ENCODE measurements around the gene TMEM127. TPM values are rescaled to one million over a fixed set of nuclear protein-coding genes. Genes with fewer than 3 reads are reported as not detected.

Gene TMEM127
- total RNA-seq, 1 donor from 2014 or later, result 61.9 TPM

DNA sequence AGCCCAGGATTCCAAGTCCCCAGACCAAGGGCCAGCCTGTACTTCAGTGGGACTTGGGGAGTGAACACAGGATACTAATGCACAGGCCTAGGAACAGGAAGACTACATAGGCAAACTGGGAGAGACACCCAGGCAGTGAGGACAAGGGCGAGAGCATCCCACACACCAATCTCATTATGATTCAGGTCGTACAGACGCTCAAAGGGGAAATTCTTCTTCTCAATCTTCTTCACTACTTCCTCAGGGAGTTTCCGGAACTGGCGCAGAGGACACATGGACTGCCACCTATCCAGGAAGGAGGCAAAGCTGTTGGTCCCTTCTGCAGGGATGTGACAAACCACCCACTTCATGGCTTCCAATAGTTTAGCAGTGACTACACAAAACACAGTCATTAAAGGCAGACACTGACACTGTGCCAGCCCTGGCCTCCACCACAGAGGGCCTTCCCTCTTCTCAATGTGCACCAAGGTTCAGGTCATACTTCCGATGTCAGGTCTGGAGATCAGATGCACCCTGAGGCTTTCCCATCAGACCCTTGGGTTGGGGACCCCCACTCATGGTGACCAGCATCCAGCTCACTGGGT, 21.6 kb upstream of the TMEM127 start:
- no peak overlapping the region for H3K27ac ChIP-seq
- no peaks in the 10 kb centered on the region for H3K27me3 ChIP-seq
- no peaks in the 10 kb centered on the region for H3K4me1 ChIP-seq
- intact Hi-C loops (cut with DNase I), result no loop called here
- DNase-seq (ENCODE audit: low spot score in 2 of 2), result no peak
- H3K36me3 ChIP-seq, result peaks cover 100% of the 10 kb centered on the region in 2 donors
- no peak overlapping the region for H3K4me3 ChIP-seq
- H3K9me3 ChIP-seq, result no peaks in the 10 kb centered on the region
- TF ChIP-seq, protein P1, sequence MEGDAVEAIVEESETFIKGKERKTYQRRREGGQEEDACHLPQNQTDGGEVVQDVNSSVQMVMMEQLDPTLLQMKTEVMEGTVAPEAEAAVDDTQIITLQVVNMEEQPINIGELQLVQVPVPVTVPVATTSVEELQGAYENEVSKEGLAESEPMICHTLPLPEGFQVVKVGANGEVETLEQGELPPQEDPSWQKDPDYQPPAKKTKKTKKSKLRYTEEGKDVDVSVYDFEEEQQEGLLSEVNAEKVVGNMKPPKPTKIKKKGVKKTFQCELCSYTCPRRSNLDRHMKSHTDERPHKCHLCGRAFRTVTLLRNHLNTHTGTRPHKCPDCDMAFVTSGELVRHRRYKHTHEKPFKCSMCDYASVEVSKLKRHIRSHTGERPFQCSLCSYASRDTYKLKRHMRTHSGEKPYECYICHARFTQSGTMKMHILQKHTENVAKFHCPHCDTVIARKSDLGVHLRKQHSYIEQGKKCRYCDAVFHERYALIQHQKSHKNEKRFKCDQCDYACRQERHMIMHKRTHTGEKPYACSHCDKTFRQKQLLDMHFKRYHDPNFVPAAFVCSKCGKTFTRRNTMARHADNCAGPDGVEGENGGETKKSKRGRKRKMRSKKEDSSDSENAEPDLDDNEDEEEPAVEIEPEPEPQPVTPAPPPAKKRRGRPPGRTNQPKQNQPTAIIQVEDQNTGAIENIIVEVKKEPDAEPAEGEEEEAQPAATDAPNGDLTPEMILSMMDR (IDR thresholded peaks at IDR 0.05), result no peak

DNA sequence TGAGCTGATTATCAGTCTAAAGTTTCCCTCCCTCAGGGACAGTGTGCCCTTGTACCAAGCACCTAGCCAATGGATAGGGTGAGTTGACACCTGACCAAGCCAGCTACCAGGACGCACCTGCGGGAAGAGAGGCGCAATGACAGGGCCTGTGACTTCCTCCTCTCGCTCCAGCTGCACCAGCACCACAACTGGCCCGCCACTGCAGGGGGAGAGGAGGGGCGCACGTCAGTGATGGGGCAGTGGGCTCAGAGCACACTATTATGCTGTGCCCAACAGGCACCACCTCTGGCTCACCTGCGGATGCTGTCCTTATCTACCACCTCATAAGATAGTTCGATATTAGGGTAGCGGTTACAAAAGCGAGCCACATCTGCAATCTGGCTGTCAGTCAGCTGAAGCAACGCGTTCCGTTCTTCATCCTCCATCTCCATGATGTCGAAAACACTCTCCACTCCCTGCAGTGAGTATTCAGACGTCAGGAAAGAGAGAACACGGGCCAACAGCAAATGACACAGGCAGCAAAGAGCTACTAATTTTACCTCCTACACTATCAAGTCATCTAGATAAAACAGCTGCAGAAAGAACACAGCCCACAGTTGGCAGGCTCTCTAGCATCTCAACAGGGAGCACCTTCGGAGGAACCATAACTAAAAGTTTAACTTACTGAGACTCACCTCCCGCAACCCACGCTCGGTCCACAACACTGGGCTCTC, 11.1 kb upstream of the TMEM127 start:
- H3K27ac ChIP-seq, result no peak overlapping the region
- TF ChIP-seq, protein P1 (IDR thresholded peaks at IDR 0.05), result no peak
- intact Hi-C loops (cut with DNase I), result no loop called here
- no peak for DNase-seq (ENCODE audit: low spot score in 2 of 2)
- H3K9me3 ChIP-seq, result no peaks in the 10 kb centered on the region
- no peaks in the 10 kb centered on the region for H3K4me1 ChIP-seq
- peaks cover 91 to 92% of the 10 kb centered on the region in 2 donors for H3K36me3 ChIP-seq
- no peaks in the 10 kb centered on the region for H3K27me3 ChIP-seq
- no peak overlapping the region for H3K4me3 ChIP-seq

DNA sequence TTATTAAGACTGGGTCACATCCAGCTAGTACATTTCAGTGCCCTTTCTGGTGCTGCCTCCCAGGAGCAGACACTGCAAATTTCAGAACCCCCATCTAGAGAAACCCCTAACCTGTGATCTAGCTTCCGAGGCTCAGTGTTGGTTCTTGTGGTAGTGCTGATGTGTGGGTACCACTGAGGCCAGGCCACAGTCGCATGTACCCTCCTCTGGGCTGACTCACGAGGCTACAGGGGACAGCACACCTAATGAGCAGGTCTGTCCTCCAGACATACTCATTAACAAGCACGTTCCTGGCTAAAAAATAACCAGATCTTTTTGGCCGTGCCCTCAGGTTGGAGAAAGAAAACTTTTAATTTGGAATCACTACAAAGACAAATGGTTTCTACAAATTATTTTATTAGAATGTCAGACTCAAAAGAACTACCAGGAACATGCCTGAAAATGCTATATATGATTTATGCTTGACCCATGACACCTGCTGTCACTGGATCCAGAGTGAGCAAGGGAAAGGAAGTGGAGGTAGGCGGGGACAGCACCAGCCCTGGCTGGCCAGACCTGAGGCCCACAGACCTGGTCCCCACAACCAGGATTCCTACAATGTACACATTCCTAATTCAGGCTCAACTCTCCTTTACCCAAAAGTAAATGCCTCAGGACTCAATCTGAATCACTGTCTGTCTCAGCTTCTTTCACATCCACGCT, 8.7 kb upstream of the TMEM127 start:
- Histone ChIP-seq H3K27ac (no peak overlapping the region), H3K36me3 (peaks cover 84 to 88% of the 10 kb centered on the region in 2 donors), H3K4me3 (no peak overlapping the region), H3K9me3 (no peaks in the 10 kb centered on the region), H3K4me1 (no peaks in the 10 kb centered on the region), H3K27me3 (no peaks in the 10 kb centered on the region)
- TF ChIP-seq, protein P1 (IDR thresholded peaks at IDR 0.05), result no peak
- DNase-seq (ENCODE audit: low spot score in 2 of 2), result no peak
- intact Hi-C loops (cut with DNase I), result no loop called here

DNA sequence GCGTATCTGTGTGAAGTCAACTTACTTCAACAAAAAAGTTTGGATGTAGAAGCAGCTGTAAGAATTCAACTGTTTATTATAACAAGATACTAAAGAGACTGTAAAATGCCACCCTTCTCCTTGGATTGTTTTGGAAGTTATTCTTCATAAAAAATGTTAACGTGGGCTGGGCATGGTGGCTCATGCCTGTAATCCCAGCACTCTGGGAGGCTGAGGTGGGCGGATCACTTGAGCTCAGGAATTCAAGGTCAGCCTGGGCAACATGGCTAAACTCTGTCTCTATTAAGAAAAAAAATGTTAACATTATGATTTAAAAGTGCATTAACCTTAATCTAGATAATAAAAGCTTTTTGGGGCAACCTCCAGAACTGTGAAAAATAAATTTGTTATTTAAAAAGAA, 8.0 kb upstream of the TMEM127 start:
- H3K36me3 ChIP-seq, result peaks cover 84 to 88% of the 10 kb centered on the region in 2 donors
- no peak for DNase-seq (ENCODE audit: low spot score in 2 of 2)
- TF ChIP-seq, protein P1 (IDR thresholded peaks at IDR 0.05), result no peak
- H3K9me3 ChIP-seq, result no peaks in the 10 kb centered on the region
- no peaks in the 10 kb centered on the region for H3K4me1 ChIP-seq
- intact Hi-C loops (cut with DNase I), result no loop called here
- no peak overlapping the region for H3K27ac ChIP-seq
- no peak overlapping the region for H3K4me3 ChIP-seq
- no peaks in the 10 kb centered on the region for H3K27me3 ChIP-seq

DNA sequence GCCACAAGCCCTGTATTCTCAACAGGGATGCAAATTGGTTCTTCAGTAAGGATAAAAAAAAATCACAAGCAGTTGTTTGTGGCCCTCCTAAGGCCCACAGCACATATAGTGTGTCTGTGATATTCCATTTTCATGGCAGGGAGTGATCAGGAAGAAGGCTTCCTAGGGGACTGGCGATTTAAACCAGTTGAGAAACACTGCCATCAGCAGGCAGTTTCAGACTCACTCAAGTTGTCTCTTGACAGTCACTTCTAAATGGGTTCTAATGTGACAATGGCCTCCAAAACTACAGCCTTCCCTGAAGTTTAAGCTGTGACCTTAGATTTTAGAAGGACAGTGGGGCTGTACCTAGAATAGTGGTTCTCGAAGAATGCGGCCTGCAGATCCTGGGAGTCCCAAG, 6.2 kb upstream of the TMEM127 start:
- Histone ChIP-seq H3K9me3 (no peaks in the 10 kb centered on the region), H3K36me3 (peaks cover 76 to 78% of the 10 kb centered on the region in 2 donors), H3K27ac (no peak overlapping the region), H3K27me3 (no peaks in the 10 kb centered on the region), H3K4me3 (no peak overlapping the region), H3K4me1 (peaks cover 0 to 5% of the 10 kb centered on the region in 2 donors)
- TF ChIP-seq, protein P1 (IDR thresholded peaks at IDR 0.05), result no peak
- intact Hi-C loops (cut with DNase I), result no loop called here
- DNase-seq (ENCODE audit: low spot score in 2 of 2), result no peak
